GM19455 (cell line): ENCODE data around the gene ENG.

Source experiments
- ATAC-seq: cut with Tn5 transposase; IDR thresholded peaks from one replicate; pipeline ENCODE4 v1.9.1; 2021; ENCODE audit not compliant: unreplicated experiment

ENG gene

GRCh38 chr9:127778280-127779135, 76.0 kb downstream of the ENG start, which contains the start of gene SH2D3C:
Gene SH2D3C, minus strand, starts transcription at chr9:127778666. Its CDS starts 39 bp downstream, at chr9:127778627.
- peak; percentile 40 for ATAC-seq

DNA sequence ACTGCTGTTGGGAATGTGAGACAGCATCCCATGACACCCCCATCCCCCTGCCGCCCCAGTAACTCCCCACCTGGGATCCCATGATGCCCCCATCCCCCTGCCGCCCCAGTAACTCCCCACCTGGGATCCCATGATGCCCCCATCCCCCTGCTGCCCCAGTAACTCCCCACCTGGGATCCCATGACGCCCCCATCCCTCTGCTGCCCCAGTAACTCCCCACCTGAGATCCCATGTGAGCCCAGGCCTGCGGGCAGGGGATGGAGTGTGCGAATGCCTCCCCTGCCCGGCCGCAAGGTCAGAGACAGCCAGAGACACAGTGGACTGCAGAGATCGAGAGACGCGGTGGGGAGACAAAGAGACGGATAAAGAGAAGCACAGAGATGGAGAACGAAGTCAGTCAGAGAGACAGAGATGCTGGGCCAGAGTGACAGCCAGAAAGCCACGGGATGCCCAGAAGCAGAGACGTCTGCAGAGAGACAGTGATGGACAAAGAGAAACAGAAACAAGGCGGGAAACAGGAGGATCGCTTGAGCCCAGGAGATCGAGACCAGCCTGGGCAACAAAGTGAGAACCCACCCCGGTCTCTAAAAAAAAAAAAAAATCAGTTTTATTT, 77.0 kb downstream of the ENG start:
- ATAC-seq: no peak

GRCh38 chr9:127776924-127777289, 77.6 kb downstream of the ENG start:
- ATAC-seq: no peak

DNA sequence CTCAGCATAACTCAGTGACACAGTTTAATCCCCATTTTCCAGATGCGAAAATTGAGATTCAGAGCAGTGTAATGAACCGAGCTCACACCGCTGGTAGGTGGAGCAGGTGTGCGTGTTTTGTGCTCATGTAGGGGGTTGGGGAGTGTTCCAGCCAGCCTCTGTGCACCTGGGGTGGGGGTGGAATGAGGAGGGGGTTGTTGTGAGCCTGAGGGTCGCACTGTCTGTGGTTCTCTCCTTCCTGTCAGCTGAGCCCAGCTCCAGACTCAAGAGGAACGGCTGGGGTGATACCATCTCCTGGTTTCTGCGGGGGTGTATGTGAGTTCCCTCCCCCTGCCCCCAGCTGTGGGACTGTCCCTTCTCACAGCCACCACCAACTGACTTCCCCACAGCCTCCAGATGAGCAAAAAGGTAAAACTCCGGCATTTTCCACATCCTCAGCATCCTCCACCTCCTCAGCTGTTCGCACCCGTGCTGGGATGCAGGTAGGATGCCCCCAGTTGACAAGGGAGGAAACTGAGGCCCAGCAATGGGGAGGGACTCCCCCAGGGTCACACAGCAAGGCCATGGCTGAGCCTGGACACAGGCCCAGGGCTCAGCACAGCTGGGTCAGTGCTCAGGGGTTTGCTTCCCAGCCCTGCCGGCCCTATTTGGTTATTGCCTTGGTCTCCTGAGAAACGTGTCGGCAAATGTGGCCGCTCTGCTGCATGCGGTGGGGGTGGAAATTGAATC, 78.1 kb downstream of the ENG start:
- ATAC-seq: no peak

GRCh38 chr9:127773981-127774380, 80.5 kb downstream of the ENG start:
- no peak for ATAC-seq

- no peak for ATAC-seq
Observed at GRCh38 chr9:127773272-127773671, 81.2 kb downstream of the ENG start.

DNA sequence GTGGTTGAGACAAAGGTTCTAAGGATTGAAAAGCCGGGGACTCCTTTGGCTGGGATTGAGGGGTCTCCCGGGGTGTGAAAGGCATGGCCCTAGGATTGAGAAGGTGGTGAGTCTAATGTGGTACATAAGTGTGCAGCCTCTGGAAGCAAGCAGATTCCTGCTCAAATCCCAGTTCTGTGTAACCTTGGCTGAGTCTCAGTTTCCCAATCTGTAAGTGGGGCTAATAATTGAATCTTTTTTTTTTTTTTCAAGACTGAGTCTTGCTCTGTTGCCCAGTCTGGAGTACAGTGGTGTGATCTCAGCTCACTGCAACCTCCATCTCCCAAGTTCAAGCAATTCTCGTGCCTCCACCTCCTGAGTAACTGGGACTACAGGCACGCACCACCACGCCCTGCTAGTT, 81.9 kb downstream of the ENG start:
- ATAC-seq: no peak

GRCh38 chr9:127771570-127772189, 82.8 kb downstream of the ENG start:
- ATAC-seq: no peak

DNA sequence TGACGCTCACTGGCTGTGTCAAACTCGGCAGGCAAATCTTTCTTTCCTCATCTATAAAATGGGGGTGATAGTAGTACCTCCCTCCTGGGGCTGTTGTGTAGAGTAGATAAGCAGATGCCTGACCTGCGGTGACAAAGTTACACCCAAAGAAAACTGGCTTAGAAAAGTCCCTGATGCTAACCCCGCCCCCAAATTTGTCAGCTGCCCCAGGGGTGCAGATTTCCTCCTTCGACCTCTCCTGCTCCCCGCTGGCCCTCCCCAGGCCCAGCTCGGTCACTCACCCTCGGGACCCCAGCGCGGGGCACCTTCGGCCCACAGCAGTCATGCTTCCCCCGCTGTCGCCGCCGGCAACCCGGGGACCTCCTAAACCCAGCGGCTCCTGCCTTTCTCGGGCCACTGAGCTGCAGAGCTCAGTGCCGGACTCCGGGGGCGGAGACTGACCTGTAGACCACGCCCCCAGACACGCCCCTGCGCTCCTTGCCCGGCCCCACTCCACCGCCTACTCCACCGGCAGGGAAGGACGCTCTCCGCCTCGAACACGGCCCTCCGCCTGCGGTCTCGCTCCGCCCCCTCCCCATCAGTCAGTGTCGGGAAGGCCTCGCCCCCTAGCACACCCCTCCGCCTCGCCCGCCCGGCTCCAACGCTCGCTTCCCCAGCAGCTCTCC, 83.4 kb downstream of the ENG start:
- peak; percentile 83 for ATAC-seq

DNA sequence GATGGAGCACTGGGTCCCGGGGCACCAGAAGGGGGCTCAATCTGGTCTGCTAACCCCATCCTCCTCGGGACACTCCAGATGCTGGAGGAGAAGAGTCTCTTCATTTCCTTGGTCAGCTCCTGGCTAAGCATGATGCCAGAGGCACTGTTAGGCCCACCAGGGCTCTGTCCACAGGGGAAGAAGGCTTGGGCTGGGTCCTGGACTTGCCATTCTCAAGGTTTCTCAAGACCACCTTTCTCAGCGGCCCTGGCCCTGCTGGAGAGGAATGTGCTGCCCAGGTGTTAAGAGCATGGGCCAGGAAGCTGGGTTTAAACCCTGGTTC, 83.9 kb downstream of the ENG start:
- ATAC-seq: no peak

- ATAC-seq: no peak
Observed at GRCh38 chr9:127769929-127770582, 84.4 kb downstream of the ENG start.

GRCh38 chr9:127769101-127769500, 85.4 kb downstream of the ENG start:
- no peak for ATAC-seq

DNA sequence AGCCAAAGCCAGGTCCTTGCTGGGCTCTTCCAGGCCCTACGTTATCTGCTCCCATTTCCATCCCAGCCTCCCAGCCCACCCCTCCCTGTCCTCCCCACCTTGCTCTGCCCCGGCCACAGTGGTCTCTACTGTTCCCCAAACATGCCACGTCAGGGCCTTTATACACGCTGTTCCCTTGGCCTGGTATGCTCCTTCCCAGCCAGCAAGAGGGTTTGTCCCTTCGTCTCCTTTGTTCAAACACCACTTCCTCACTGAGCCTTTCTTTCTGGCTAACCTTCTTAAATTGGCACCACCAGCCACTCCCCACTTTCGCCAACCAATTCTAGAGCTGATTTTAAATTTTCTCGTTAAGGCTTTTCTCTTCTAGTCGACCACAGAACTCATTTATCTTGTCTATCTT, 85.8 kb downstream of the ENG start:
- no peak for ATAC-seq

GRCh38 chr9:127767909-127768331, 86.5 kb downstream of the ENG start:
- no peak for ATAC-seq

DNA sequence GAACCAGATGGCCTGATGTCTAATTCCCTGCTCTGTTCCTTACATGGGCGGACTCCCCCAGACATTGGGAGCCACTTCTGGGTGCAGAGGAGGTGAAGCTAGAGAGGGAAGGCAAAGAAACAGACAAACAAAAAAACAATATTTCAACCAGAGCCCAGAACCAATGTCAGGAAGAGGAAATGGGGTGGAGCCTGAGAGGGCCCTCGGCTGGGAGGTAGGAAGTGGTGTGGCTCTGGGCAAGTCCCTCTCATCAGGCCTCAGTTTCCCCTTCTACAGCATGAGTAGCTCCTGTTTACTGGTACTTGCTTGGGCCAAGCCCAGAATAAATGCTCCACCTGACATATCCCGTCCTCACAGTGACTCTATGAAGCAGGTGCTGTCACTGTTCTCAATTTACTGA, 87.0 kb downstream of the ENG start:
- no peak for ATAC-seq

GRCh38 chr9:127765418-127765817, 89.0 kb downstream of the ENG start:
- ATAC-seq: no peak
